Activated CD4-positive, alpha-beta T cell treated with anti-CD3 and anti-CD28 coated beads for 48 hours (primary cell): ENCODE measurements around the gene IGFL3.
"Not testable (repeated sequence)": the region's sequence is repeated elsewhere in the genome, so short reads cannot be mapped to it uniquely, and the experiment has no call there.

ENCODE experiments used
- DNase-seq: peaks from one replicate; pipeline ENCODE4 v3.0.0-alpha.2; 2020

The IGFL3 gene

GRCh38 chr19:46124638-46125115 lies at the start of gene IGFL3:
IGFL3 (minus strand) TSS chr19:46124688; CDS start chr19:46124649, 39 bp downstream.
- DNase-seq: no peak

DNA sequence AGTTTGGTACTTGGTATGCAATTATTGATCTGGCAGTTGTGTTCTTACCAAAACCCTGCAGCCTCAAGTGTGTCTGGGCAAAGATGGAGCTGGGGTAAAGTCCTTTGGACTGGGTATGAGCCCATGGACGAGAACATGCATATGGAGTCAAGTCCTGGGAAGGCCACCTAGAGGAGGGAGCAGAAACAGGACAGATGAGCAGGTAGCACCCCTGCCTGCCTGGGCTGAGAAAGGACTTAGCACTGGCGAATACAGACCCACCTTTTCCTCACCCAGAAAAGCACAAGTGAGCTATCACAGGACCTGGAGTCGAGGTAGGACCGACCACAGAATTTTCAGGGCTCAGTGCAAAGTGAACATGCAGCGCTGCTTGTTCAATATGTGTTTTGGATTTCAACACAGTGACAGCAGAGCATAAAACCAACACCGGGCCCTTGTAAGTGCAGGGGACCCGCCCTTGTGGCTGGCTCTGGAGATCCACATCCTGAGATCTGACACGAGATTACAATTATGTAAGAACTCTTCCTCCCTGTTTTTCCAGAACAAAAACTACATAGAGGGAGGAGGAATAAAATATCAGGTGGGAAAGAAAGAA lies 49.5 kb upstream of the IGFL3 start:
- no peak for DNase-seq

- DNase-seq: no peak
These were observed 38.2 kb upstream of the IGFL3 start for GRCh38 chr19:46162731-46163130.

DNA sequence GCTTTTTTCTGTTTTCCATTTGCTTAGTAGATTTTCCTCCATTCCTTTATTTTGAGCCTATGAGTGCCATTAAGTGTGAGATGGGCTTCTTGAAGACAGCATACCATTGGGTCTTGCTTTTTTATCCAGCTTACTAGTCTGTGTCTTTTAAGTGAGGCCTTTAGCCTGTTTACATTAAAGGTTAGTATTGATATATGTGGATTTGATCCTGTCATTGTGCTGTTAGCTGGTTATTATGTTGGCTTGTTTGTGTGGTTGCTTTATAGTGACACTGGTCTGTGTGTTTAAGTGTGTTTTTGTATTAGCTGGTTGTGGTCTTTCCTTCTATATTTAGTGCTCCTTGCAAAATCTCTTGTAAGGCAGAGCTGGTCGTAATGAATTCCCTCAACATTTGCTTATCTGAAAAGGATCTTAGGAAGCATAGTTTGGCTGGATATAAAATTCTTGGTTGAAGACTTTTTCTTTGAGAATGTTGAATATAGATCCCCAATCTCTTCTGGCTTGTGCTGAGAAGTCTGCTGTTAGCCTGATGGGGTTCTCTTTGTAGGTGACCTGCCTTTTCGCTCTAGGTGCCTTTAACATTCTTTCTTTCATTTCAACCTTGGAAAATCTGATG lies 37.3 kb upstream of the IGFL3 start:
- not testable (repeated sequence) for DNase-seq

GRCh38 chr19:46160233-46160775 lies 35.8 kb upstream of the IGFL3 start:
- no peak for DNase-seq

DNA sequence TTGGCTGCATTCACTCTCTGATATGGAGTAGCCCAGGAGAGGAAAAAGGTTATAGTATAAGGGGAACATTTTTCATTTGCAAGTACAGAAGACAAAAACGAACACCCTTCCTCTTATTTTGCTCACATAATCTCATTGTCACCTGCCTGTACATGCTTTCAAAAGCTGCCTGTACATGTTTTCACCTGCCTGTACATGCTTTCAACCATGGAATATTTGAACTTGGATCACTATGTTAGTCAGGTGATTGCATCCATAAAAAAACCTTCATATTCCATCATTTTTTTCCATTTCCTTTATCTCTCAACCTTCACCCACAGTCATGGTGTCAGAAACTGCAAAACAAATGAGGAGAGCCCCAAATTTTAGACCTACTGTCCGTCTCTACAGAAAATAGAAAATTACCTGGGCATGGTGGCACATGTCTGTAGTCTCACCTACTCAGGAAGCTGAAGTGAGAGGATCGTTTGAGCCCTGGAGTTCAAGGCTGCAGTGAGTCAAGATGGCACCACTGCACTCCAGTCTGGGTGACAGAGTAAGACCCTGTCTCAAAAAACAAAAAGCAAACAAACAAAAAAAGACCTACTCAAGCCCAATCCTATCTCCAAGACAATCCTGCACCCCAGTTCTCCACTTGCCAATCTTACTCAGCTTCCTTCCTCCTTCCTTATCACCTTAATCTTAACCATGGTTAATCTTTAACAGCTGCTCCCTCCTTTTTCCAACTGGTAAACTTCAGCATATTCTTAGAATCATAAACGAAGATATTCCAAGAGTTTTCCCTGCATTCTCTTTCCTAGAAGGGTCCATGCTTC lies 35.1 kb upstream of the IGFL3 start:
- no peak for DNase-seq

GRCh38 chr19:46155237-46155636 lies 30.7 kb upstream of the IGFL3 start:
- no peak for DNase-seq

GRCh38 chr19:46150606-46151005 lies 26.1 kb upstream of the IGFL3 start:
- DNase-seq: no peak

DNA sequence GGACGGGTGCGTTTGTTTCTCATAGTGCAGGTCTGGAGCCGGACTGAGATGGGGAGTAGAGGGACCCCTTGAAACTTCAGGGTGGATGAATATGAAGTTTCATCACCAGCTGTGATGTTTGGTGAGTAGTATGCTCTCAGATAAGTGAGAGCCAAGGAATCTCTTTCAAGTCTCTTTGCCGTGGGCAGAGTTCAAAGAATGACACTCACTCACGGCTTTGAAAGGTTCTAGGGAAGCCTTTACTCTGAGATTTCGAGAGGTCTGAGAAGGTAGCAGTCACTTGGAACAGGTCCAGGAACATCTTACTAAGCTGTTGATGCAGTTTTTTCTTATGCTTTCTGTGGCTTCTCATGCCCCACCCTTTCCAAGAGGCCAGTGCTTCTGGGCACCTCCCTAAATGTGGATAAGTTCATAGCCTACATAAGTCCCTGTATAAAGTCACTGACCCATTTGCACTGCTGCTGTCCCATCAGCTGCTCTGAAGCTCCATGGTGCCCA lies 23.4 kb upstream of the IGFL3 start, which contains the start of gene IGFL2:
Gene IGFL2 (plus strand): TSS at position 448 of the 498 bp plus-strand sequence. CDS start 41 bp downstream, at position 489.
- DNase-seq: peak; percentile 50

DNA sequence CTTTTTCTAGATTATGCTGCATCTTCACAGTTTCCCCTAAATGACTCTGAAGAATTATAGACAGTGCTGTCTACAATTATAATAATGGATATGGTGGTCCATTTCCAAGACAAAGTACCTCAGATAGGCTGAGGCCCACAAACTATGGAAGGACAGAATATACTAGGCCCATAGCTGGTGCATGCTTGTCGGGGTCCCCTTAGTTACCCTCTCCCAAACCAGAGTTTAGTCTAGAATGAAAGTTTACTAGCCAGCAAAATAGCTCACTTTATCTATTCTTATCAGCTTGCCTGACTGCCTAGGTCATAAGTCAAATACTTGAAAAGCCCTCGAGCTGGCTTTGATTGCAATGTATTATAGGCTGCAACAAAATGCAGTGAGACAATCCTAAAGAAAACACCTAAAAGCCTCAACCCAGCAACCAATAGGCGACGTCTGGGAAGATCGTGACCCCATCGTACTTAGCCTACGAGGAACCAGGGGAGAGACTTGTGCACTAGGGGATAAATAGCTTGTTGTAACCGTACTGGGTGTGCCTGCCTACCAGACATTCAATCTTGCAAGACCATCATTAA lies 22.8 kb upstream of the IGFL3 start:
- no peak for DNase-seq

GRCh38 chr19:46144756-46145155 lies 20.3 kb upstream of the IGFL3 start:
- no peak for DNase-seq

GRCh38 chr19:46142294-46142693 lies 17.8 kb upstream of the IGFL3 start:
- DNase-seq: no peak

DNA sequence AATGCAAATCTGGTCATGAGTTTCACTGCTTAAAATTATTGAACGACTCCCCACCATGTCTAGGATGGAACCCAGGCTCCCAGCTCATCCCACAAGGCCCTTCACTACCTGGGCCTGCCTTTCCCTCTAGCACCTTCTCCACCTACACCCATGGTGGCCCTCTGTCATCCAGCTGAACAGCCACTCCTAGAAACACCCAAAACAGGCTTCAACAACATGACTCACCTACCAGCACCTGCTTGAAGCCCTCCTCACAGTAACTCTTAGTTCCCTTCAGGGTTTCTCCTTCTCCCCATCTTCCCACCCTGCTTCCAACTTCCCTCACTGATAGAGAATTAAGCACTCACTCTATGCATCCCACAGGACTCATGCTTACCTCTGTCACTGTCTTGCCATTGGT lies 16.9 kb upstream of the IGFL3 start:
- no peak for DNase-seq

DNA sequence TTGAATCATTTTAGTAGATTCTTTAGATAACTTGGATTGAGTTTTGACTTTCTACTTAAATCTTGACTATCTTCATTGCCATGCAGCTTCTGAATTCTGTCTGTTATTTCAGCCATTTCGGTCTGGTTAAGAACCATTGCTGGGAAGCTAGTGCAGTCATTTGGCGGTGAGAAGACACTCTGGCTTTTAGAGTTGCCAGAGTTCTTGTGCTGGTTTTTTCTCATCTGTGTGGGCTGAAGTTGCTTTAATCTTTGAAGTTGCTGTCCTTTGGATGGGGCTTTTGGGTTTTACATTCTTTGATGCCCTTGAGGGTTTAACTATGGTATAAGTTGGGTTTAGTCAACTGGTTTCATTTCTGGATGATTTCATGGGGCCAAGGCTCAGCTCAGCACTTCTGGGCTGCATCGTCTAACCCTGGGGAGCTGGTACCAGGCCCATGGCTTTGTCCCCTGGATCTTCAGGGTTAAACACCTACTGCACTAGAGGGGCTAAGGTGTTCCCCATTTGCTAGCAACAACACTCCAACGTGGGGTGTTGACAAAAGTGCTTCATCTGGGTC lies 13.5 kb upstream of the IGFL3 start:
- peak; percentile 9 for DNase-seq

GRCh38 chr19:46134527-46134926 lies 10.0 kb upstream of the IGFL3 start:
- DNase-seq: no peak

- no peak for DNase-seq
These were observed 9.3 kb upstream of the IGFL3 start for GRCh38 chr19:46133777-46134241.

DNA sequence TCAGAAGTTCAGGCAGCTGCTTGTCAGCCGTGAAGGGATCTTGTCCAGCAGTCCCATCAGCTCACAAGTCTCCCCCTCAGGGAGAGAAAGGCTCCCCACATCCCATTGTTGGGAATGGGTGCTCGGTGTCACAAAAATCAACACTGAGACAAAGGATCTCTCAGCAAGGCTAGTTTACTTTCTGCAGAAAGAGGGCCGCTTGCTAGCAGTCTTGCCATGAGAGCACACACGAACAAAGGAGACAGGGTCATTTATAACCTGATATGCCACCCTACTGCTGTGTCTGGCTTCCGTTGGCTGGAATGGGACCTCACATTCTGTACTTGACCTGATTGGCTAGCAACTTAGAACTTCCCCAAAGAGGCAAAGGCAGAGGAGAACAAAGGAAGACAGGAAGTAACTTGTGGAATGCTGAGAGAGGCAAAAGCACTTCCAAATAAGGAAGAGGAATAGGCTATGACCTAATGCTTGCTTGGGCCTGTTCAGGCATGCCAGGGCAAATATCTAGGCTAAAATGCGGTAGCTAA lies 8.7 kb upstream of the IGFL3 start:
- DNase-seq: no peak

DNA sequence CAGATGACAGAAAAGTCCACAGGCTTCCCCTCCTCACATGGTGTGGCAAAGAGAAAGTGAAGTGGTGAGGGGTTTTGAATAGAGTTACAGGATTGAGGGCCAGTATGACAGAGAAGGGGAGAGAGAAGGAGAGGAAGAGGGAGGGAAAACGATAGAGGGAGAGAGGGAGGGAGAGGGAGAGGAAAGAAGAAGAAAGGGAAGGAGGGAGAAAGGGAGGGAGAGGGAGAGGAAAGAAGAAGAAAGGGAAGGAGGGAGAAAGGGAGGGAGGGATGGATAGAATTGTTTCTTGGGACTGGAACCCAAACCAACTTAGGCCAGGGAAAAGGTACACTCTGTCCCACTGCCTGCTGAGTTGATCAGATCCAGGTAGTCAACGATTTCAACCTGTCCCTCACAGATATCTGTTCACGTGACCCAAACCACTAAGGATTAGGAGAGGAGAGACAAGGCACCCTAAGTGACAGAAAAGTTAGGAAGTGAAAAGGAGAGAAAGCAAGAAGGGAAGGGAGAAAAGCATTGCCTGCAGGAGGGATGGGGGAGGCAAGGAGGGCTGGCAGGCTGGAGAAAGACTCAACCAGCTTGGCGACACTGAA lies 8.1 kb upstream of the IGFL3 start:
- no peak for DNase-seq

DNA sequence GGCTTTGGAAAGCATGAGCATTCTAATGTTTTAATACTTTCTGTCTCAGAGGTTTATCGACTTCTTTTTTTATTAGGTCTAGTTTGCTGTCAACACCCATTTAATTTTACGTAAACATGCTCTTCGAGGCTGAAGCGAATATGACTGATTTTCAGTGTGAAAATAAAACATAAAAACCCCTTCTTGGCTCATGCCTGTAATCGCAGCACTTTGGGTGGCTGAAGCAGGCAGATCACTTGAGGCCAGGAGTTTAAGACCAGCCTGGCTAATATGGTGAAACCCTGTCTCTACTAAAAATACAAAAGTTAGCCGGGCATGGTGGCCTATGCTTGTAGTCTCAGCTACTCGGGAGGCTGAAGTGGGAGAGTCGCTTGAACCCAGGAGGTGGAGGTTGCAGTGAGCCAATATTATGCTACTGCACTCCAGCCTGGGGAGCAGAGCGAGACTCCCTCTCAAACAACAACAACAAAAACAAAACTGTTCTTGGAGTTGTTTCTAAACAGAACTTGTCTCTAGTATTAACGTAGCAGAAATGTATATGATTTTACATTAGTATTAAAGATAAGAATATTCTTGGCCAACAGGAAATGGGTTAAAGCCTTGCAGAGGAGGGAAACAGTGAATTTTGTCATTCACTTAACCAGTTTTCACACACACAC lies 7.1 kb upstream of the IGFL3 start:
- no peak for DNase-seq

DNA sequence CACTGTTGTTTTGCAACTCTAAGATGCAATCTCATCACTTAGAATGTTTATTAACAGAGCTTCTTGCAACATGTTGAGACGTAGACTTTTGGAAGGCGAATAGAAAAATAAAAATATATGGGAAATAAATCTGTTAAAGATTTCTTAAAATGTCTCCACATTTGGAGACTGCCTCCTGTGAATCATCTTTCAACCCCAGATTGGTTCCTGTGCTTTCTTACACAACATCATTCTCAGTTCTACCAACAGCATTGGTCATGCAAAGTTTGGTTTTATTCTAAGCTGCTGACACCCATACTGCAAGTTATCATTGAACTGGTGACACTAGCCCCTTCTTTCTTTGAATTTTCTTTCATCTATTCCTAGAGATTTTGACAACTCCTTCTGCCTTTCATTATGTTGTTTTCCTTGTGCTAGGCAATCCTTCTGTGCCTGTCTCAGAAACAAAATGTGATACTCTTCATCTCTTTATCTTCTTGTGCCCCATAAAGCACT lies 1.6 kb upstream of the IGFL3 start:
- DNase-seq: no peak

GRCh38 chr19:46125447-46125846 lies 959 bp upstream of the IGFL3 start:
- DNase-seq: no peak
